CD4-positive, alpha-beta T cell treated with Interleukin-17A for 1 hour (primary cell): ENCODE data around the gene NIPA2.

Experiments
- DNase-seq: peaks from one replicate; pipeline ENCODE4 v3.0.0-alpha.2; 2020

NIPA2 gene

GRCh38 chr15:22880068-22880980 is 41.9 kb downstream of the NIPA2 start:
- no peak for DNase-seq

GRCh38 chr15:22880981-22881738 is 42.7 kb downstream of the NIPA2 start:
- no peak for DNase-seq

GRCh38 chr15:22881739-22882440 is 43.4 kb downstream of the NIPA2 start:
- no peak for DNase-seq

GRCh38 chr15:22883196-22883595 is 44.7 kb downstream of the NIPA2 start:
- DNase-seq = no peak

GRCh38 chr15:22884344-22884743 is 45.9 kb downstream of the NIPA2 start:
- peak; percentile 19 for DNase-seq

- no peak for DNase-seq
Observed at GRCh38 chr15:22885120-22885519, 46.7 kb downstream of the NIPA2 start.

- DNase-seq = no peak
Observed at GRCh38 chr15:22887157-22887951, 48.9 kb downstream of the NIPA2 start.

- no peak for DNase-seq
Observed at GRCh38 chr15:22888120-22888859, 49.8 kb downstream of the NIPA2 start.

GRCh38 chr15:22889146-22889818 is 50.8 kb downstream of the NIPA2 start:
- no peak for DNase-seq

- no peak for DNase-seq
Observed at GRCh38 chr15:22890296-22890695, 51.8 kb downstream of the NIPA2 start.

- DNase-seq = no peak
Observed at GRCh38 chr15:22891426-22892210, 53.2 kb downstream of the NIPA2 start.

GRCh38 chr15:22892333-22892732 is 53.9 kb downstream of the NIPA2 start:
- no peak for DNase-seq

GRCh38 chr15:22893081-22893480 is 54.6 kb downstream of the NIPA2 start:
- no peak for DNase-seq

GRCh38 chr15:22893881-22894280 is 55.4 kb downstream of the NIPA2 start:
- no peak for DNase-seq

GRCh38 chr15:22895465-22896190 is 57.2 kb downstream of the NIPA2 start:
- no peak for DNase-seq

GRCh38 chr15:22902046-22902445 is 63.6 kb downstream of the NIPA2 start:
- no peak for DNase-seq

- DNase-seq = no peak
Observed at GRCh38 chr15:22902578-22902977, 64.1 kb downstream of the NIPA2 start.

- DNase-seq = no peak
Observed at GRCh38 chr15:22902981-22903380, 64.5 kb downstream of the NIPA2 start.

GRCh38 chr15:22903427-22903826 is 65.0 kb downstream of the NIPA2 start:
- DNase-seq = no peak
